HepG2 (cell line): ENCODE results near the gene PRSS27. TPM values are rescaled to one million over a fixed set of nuclear protein-coding genes. Genes with fewer than 3 reads are reported as not detected.
A peak's percentile ranks its signal among the peaks of the same experiment; 100 is the strongest.

Source experiments
- CENPX ChIP-seq: sonication (generic); formaldehyde crosslinking; IDR thresholded peaks from 2 replicates; pipeline ENCODE4 v1.9.0; 2021; ENCODE audit warnings: mild to moderate bottlenecking, missing genetic modification reagents, moderate library complexity
- CREB1 ChIP-seq, 2 experiments: fragments of 450-650 bp in 1 of 2; IDR thresholded peaks; 2 replicates each; pipeline ENCODE4 v1.6.1; 2016 to 2017; ENCODE audit warnings: control low read depth in 1 of 2, mild to moderate bottlenecking in 1 of 2, missing compliant biosample characterization in 1 of 2, missing genetic modification characterization in 1 of 2
- KLF16 ChIP-seq, 2 experiments: sonication (generic) in 1 of 2; formaldehyde crosslinking in 1 of 2; IDR thresholded peaks; 2 replicates each; pipeline versions ENCODE4 v1.6.1 to v1.8.0; 2016 to 2023; ENCODE audit warnings: missing genetic modification reagents in 2 of 2, missing compliant biosample characterization in 1 of 2
- TEAD2 ChIP-seq: sonication (generic); formaldehyde crosslinking; IDR thresholded peaks from 2 replicates; pipeline ENCODE4 v1.9.0; 2021; ENCODE audit warnings: missing genetic modification reagents
- ZNF12 ChIP-seq: sonication (generic); formaldehyde crosslinking; IDR thresholded peaks from 2 replicates; pipeline ENCODE4 v1.5.0; 2020; ENCODE audit warnings: missing genetic modification reagents
- ZNF292 ChIP-seq: sonication (generic); formaldehyde crosslinking; IDR thresholded peaks from 2 replicates; pipeline ENCODE4 v1.8.1; 2022; ENCODE audit warnings: mild to moderate bottlenecking, low read depth, missing genetic modification reagents, borderline replicate concordance
- ZNF414 ChIP-seq: sonication (generic); formaldehyde crosslinking; IDR thresholded peaks from 2 replicates; pipeline ENCODE4 v1.5.0; 2020; ENCODE audit warnings: missing genetic modification reagents
- ZNF768 ChIP-seq: sonication (generic); formaldehyde crosslinking; IDR thresholded peaks from 2 replicates; pipeline ENCODE4 v1.4.0; 2020; ENCODE audit warnings: missing genetic modification reagents
- ZNF891 ChIP-seq: sonication (generic); formaldehyde crosslinking; IDR thresholded peaks from 2 replicates; pipeline ENCODE4 v1.5.0; 2020; ENCODE audit warnings: mild to moderate bottlenecking, missing genetic modification reagents
- polyA plus RNA-seq, 8 experiments: library from polyadenylated mRNA; depleted of rRNA in 3 of 8; stranded (reverse) in 7 of 8; unstranded in 1 of 8; fragments of >200 nt; fragmentation: Illumina TruSeq in 4 of 8; extraction: Trizol in 4 of 8; gene quantifications; 2 replicates each; pipeline versions ENCODE4 v1.2.1 to v1.2.3, GENCODE V29; 2011 to 2016; ENCODE audit warnings: low read depth in 4 of 8, missing spikeins in 1 of 8, mixed read lengths in 1 of 8; ENCODE audit not compliant: insufficient read depth in 1 of 8
- total RNA-seq, 5 experiments: library from RNA; depleted of rRNA; stranded (reverse); fragments of >200 nt; fragmentation: Illumina TruSeq; extraction: Trizol; gene quantifications; 2 replicates each; pipeline ENCODE4 v1.2.3, GENCODE V29; 2016; ENCODE audit warnings: low read depth in 1 of 5
- TF ChIP-seq, protein P1 (sequence below): sonication (generic); formaldehyde crosslinking; IDR thresholded peaks from 2 replicates; pipeline ENCODE4 v1.4.0; 2020; ENCODE audit warnings: low read depth, mild to moderate bottlenecking, missing genetic modification reagents
- TF ChIP-seq, protein P2 (sequence below): sonication (generic); formaldehyde crosslinking; IDR thresholded peaks from 2 replicates; pipeline ENCODE4 v1.4.0; 2020; ENCODE audit warnings: missing genetic modification reagents, mild to moderate bottlenecking, borderline replicate concordance
- TF ChIP-seq, protein P3 (sequence below): sonication (generic); formaldehyde crosslinking; IDR thresholded peaks from 2 replicates; pipeline ENCODE4 v1.4.0; 2020; ENCODE audit warnings: mild to moderate bottlenecking, missing genetic modification reagents

Gene PRSS27
- total and polyA plus RNA-seq, 2 of the 13 experiments (the other 11 are each of a cell fraction or from before 2014, with no cell fraction given): 0.20 to 0.73 TPM

DNA sequence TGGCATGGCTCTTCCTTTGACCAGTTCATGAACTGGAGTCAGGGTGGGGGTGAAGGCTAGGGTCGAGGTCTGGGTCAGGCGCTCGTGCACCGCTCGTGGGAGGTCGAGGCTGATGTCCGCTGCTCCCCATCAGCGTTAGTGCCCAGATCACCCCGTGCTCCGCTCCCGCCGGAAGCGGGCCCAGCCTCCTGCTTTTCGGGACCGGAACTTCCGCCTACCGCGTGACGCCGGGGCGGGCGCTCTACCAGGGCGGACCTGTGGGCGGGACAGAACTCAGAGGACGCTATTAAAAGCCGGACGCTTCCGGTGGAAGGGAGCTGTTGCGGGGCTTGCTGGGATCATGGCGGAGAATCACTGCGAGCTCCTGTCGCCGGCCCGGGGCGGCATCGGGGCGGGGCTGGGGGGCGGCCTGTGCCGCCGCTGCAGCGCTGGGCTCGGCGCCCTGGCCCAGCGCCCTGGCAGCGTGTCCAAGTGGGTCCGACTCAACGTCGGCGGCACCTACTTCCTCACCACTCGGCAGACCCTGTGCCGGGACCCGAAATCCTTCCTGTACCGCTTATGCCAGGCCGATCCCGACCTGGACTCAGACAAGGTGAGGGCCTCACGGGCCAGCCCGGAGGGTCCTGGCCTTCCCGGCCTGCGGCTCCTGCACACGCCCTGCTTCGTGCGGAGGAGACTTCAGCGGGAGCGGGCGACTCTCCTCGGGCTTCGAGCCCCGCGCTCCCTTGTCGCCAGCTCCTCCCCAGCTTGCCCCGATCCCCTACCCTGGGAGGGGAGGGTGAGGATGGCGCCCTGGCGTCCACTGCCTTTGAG is 37.6 kb downstream of the PRSS27 start, which contains the start of gene KCTD5 (continued):
- TF ChIP-seq, protein P1, sequence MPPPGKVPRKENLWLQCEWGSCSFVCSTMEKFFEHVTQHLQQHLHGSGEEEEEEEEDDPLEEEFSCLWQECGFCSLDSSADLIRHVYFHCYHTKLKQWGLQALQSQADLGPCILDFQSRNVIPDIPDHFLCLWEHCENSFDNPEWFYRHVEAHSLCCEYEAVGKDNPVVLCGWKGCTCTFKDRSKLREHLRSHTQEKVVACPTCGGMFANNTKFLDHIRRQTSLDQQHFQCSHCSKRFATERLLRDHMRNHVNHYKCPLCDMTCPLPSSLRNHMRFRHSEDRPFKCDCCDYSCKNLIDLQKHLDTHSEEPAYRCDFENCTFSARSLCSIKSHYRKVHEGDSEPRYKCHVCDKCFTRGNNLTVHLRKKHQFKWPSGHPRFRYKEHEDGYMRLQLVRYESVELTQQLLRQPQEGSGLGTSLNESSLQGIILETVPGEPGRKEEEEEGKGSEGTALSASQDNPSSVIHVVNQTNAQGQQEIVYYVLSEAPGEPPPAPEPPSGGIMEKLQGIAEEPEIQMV (CRISPR knock-in tag): 0 out of 2 replicates have a peak, but pooled peaks have one; percentile 22
- TF ChIP-seq ZNF292 (no peak), TEAD2 (CRISPR knock-in tag) (no peak), CREB1 (IDR thresholded peaks at IDR 0.05) (peak; percentile 89), CREB1 (CRISPR knock-in tag; IDR thresholded peaks at IDR 0.05) (peak; percentile 92), ZNF891 (CRISPR knock-in tag) (peak; percentile 96; the same call in 1 of the 2 replicates), CENPX (CRISPR knock-in tag) (no peak), ZNF12 (CRISPR knock-in tag) (0 out of 2 replicates have a peak, but pooled peaks have one; percentile 23), ZNF414 (CRISPR knock-in tag) (peak; percentile 74; the same call in 1 of the 2 replicates), KLF16 (CRISPR knock-in tag; IDR thresholded peaks at IDR 0.05) (peak in 1 of 2 experiments; percentile 99; a peak in 2 of 4 replicates), ZNF768 (CRISPR knock-in tag) (peak; percentile 76)
- TF ChIP-seq, protein P2, sequence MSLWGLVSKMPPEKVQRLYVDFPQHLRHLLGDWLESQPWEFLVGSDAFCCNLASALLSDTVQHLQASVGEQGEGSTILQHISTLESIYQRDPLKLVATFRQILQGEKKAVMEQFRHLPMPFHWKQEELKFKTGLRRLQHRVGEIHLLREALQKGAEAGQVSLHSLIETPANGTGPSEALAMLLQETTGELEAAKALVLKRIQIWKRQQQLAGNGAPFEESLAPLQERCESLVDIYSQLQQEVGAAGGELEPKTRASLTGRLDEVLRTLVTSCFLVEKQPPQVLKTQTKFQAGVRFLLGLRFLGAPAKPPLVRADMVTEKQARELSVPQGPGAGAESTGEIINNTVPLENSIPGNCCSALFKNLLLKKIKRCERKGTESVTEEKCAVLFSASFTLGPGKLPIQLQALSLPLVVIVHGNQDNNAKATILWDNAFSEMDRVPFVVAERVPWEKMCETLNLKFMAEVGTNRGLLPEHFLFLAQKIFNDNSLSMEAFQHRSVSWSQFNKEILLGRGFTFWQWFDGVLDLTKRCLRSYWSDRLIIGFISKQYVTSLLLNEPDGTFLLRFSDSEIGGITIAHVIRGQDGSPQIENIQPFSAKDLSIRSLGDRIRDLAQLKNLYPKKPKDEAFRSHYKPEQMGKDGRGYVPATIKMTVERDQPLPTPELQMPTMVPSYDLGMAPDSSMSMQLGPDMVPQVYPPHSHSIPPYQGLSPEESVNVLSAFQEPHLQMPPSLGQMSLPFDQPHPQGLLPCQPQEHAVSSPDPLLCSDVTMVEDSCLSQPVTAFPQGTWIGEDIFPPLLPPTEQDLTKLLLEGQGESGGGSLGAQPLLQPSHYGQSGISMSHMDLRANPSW: peak; percentile 67; the same call in 1 of the 2 replicates
- TF ChIP-seq, protein P3, sequence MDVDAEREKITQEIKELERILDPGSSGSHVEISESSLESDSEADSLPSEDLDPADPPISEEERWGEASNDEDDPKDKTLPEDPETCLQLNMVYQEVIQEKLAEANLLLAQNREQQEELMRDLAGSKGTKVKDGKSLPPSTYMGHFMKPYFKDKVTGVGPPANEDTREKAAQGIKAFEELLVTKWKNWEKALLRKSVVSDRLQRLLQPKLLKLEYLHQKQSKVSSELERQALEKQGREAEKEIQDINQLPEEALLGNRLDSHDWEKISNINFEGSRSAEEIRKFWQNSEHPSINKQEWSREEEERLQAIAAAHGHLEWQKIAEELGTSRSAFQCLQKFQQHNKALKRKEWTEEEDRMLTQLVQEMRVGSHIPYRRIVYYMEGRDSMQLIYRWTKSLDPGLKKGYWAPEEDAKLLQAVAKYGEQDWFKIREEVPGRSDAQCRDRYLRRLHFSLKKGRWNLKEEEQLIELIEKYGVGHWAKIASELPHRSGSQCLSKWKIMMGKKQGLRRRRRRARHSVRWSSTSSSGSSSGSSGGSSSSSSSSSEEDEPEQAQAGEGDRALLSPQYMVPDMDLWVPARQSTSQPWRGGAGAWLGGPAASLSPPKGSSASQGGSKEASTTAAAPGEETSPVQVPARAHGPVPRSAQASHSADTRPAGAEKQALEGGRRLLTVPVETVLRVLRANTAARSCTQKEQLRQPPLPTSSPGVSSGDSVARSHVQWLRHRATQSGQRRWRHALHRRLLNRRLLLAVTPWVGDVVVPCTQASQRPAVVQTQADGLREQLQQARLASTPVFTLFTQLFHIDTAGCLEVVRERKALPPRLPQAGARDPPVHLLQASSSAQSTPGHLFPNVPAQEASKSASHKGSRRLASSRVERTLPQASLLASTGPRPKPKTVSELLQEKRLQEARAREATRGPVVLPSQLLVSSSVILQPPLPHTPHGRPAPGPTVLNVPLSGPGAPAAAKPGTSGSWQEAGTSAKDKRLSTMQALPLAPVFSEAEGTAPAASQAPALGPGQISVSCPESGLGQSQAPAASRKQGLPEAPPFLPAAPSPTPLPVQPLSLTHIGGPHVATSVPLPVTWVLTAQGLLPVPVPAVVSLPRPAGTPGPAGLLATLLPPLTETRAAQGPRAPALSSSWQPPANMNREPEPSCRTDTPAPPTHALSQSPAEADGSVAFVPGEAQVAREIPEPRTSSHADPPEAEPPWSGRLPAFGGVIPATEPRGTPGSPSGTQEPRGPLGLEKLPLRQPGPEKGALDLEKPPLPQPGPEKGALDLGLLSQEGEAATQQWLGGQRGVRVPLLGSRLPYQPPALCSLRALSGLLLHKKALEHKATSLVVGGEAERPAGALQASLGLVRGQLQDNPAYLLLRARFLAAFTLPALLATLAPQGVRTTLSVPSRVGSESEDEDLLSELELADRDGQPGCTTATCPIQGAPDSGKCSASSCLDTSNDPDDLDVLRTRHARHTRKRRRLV (CRISPR knock-in tag): no peak; the same call in 1 of the 2 replicates
